ENCODE measurements around the gene PHACTR1.

The PHACTR1 gene

GRCh38 chr6:13191461-13191860 lies 474.9 kb downstream of the PHACTR1 start:
- H3K4me1 ChIP-seq (ENCODE audit: control insufficient read depth in 2 of 2, insufficient read depth in 2 of 2, low read length in 2 of 2): no peaks in the 10 kb centered on the region
- H3K27ac ChIP-seq (ENCODE audit: low read depth in 2 of 2, low read length in 2 of 2): no peak overlapping the region
- no peaks in the 10 kb centered on the region for H3K36me3 ChIP-seq (ENCODE audit: control insufficient read depth in 2 of 2, insufficient read depth in 2 of 2, low read length in 2 of 2)
- no peak overlapping the region for H3K9ac ChIP-seq (ENCODE audit: low read depth in 1 of 2, low read length in 2 of 2)
- no peaks in the 10 kb centered on the region for H3K27me3 ChIP-seq (ENCODE audit: control insufficient read depth in 2 of 2, insufficient read depth in 2 of 2, low read length in 2 of 2)
- H3K4me3 ChIP-seq (ENCODE audit: low read length in 2 of 2): no peak overlapping the region
- H3K9me3 ChIP-seq (ENCODE audit: control insufficient read depth in 2 of 2, low read length in 2 of 2): no peaks in the 10 kb centered on the region

GRCh38 chr6:13194852-13195251 lies 478.3 kb downstream of the PHACTR1 start:
- Histone ChIP-seq H3K4me1 (ENCODE audit: control insufficient read depth in 2 of 2, insufficient read depth in 2 of 2, low read length in 2 of 2) (no peaks in the 10 kb centered on the region), H3K27me3 (ENCODE audit: control insufficient read depth in 2 of 2, insufficient read depth in 2 of 2, low read length in 2 of 2) (no peaks in the 10 kb centered on the region), H3K36me3 (ENCODE audit: control insufficient read depth in 2 of 2, insufficient read depth in 2 of 2, low read length in 2 of 2) (no peaks in the 10 kb centered on the region)

GRCh38 chr6:13195803-13196202 lies 479.2 kb downstream of the PHACTR1 start:
- Histone ChIP-seq H3K4me1 (ENCODE audit: control insufficient read depth in 2 of 2, insufficient read depth in 2 of 2, low read length in 2 of 2) (no peaks in the 10 kb centered on the region), H3K36me3 (ENCODE audit: control insufficient read depth in 2 of 2, insufficient read depth in 2 of 2, low read length in 2 of 2) (no peaks in the 10 kb centered on the region), H3K4me3 (ENCODE audit: low read length in 2 of 2) (no peak overlapping the region)

More at GRCh38 chr6:13194852-13195251, 478.3 kb downstream of the PHACTR1 start:
- H3K27ac ChIP-seq (ENCODE audit: low read depth in 2 of 2, low read length in 2 of 2): no peak overlapping the region
- H3K9me3 ChIP-seq (ENCODE audit: control insufficient read depth in 2 of 2, low read length in 2 of 2): no peaks in the 10 kb centered on the region
- H3K9ac ChIP-seq (ENCODE audit: low read depth in 1 of 2, low read length in 2 of 2): no peak overlapping the region
- no peak overlapping the region for H3K4me3 ChIP-seq (ENCODE audit: low read length in 2 of 2)

GRCh38 chr6:13198168-13198567 lies 481.6 kb downstream of the PHACTR1 start:
- no peak overlapping the region for H3K4me3 ChIP-seq (ENCODE audit: low read length in 2 of 2)
- no peak overlapping the region for H3K27ac ChIP-seq (ENCODE audit: low read depth in 2 of 2, low read length in 2 of 2)
- no peaks in the 10 kb centered on the region for H3K27me3 ChIP-seq (ENCODE audit: control insufficient read depth in 2 of 2, insufficient read depth in 2 of 2, low read length in 2 of 2)
- no peaks in the 10 kb centered on the region for H3K4me1 ChIP-seq (ENCODE audit: control insufficient read depth in 2 of 2, insufficient read depth in 2 of 2, low read length in 2 of 2)
- H3K9ac ChIP-seq (ENCODE audit: low read depth in 1 of 2, low read length in 2 of 2): no peak overlapping the region
- no peaks in the 10 kb centered on the region for H3K36me3 ChIP-seq (ENCODE audit: control insufficient read depth in 2 of 2, insufficient read depth in 2 of 2, low read length in 2 of 2)
- H3K9me3 ChIP-seq (ENCODE audit: control insufficient read depth in 2 of 2, low read length in 2 of 2): no peaks in the 10 kb centered on the region

More at GRCh38 chr6:13195803-13196202, 479.2 kb downstream of the PHACTR1 start:
- Histone ChIP-seq H3K27ac (ENCODE audit: low read depth in 2 of 2, low read length in 2 of 2) (no peak overlapping the region), H3K9me3 (ENCODE audit: control insufficient read depth in 2 of 2, low read length in 2 of 2) (no peaks in the 10 kb centered on the region), H3K9ac (ENCODE audit: low read depth in 1 of 2, low read length in 2 of 2) (no peak overlapping the region), H3K27me3 (ENCODE audit: control insufficient read depth in 2 of 2, insufficient read depth in 2 of 2, low read length in 2 of 2) (no peaks in the 10 kb centered on the region)

GRCh38 chr6:13201336-13201735 lies 484.8 kb downstream of the PHACTR1 start:
- Histone ChIP-seq H3K9me3 (ENCODE audit: control insufficient read depth in 2 of 2, low read length in 2 of 2) (no peaks in the 10 kb centered on the region), H3K4me1 (ENCODE audit: control insufficient read depth in 2 of 2, insufficient read depth in 2 of 2, low read length in 2 of 2) (no peaks in the 10 kb centered on the region), H3K9ac (ENCODE audit: low read depth in 1 of 2, low read length in 2 of 2) (no peak overlapping the region), H3K27me3 (ENCODE audit: control insufficient read depth in 2 of 2, insufficient read depth in 2 of 2, low read length in 2 of 2) (no peaks in the 10 kb centered on the region), H3K4me3 (ENCODE audit: low read length in 2 of 2) (no peak overlapping the region), H3K27ac (ENCODE audit: low read depth in 2 of 2, low read length in 2 of 2) (no peak overlapping the region), H3K36me3 (ENCODE audit: control insufficient read depth in 2 of 2, insufficient read depth in 2 of 2, low read length in 2 of 2) (no peaks in the 10 kb centered on the region)

GRCh38 chr6:13203145-13203544 lies 486.6 kb downstream of the PHACTR1 start:
- H3K4me1 ChIP-seq (ENCODE audit: control insufficient read depth in 2 of 2, insufficient read depth in 2 of 2, low read length in 2 of 2): no peaks in the 10 kb centered on the region
- no peak overlapping the region for H3K4me3 ChIP-seq (ENCODE audit: low read length in 2 of 2)
- no peaks in the 10 kb centered on the region for H3K9me3 ChIP-seq (ENCODE audit: control insufficient read depth in 2 of 2, low read length in 2 of 2)
- H3K27ac ChIP-seq (ENCODE audit: low read depth in 2 of 2, low read length in 2 of 2): no peak overlapping the region
- H3K36me3 ChIP-seq (ENCODE audit: control insufficient read depth in 2 of 2, insufficient read depth in 2 of 2, low read length in 2 of 2): no peaks in the 10 kb centered on the region
- no peak overlapping the region for H3K9ac ChIP-seq (ENCODE audit: low read depth in 1 of 2, low read length in 2 of 2)
- H3K27me3 ChIP-seq (ENCODE audit: control insufficient read depth in 2 of 2, insufficient read depth in 2 of 2, low read length in 2 of 2): no peaks in the 10 kb centered on the region

GRCh38 chr6:13205106-13205505 lies 488.5 kb downstream of the PHACTR1 start:
- Histone ChIP-seq H3K27me3 (ENCODE audit: control insufficient read depth in 2 of 2, insufficient read depth in 2 of 2, low read length in 2 of 2) (no peaks in the 10 kb centered on the region), H3K27ac (ENCODE audit: low read depth in 2 of 2, low read length in 2 of 2) (no peak overlapping the region), H3K9ac (ENCODE audit: low read depth in 1 of 2, low read length in 2 of 2) (no peak overlapping the region), H3K4me3 (ENCODE audit: low read length in 2 of 2) (no peak overlapping the region), H3K4me1 (ENCODE audit: control insufficient read depth in 2 of 2, insufficient read depth in 2 of 2, low read length in 2 of 2) (no peaks in the 10 kb centered on the region), H3K9me3 (ENCODE audit: control insufficient read depth in 2 of 2, low read length in 2 of 2) (no peaks in the 10 kb centered on the region), H3K36me3 (ENCODE audit: control insufficient read depth in 2 of 2, insufficient read depth in 2 of 2, low read length in 2 of 2) (no peaks in the 10 kb centered on the region)

GRCh38 chr6:13212096-13212495 lies 495.5 kb downstream of the PHACTR1 start:
- Histone ChIP-seq H3K9ac (ENCODE audit: low read depth in 1 of 2, low read length in 2 of 2) (no peak overlapping the region), H3K4me1 (ENCODE audit: control insufficient read depth in 2 of 2, insufficient read depth in 2 of 2, low read length in 2 of 2) (no peaks in the 10 kb centered on the region), H3K9me3 (ENCODE audit: control insufficient read depth in 2 of 2, low read length in 2 of 2) (no peaks in the 10 kb centered on the region), H3K27ac (ENCODE audit: low read depth in 2 of 2, low read length in 2 of 2) (no peak overlapping the region), H3K27me3 (ENCODE audit: control insufficient read depth in 2 of 2, insufficient read depth in 2 of 2, low read length in 2 of 2) (no peaks in the 10 kb centered on the region), H3K4me3 (ENCODE audit: low read length in 2 of 2) (no peak overlapping the region), H3K36me3 (ENCODE audit: control insufficient read depth in 2 of 2, insufficient read depth in 2 of 2, low read length in 2 of 2) (no peaks in the 10 kb centered on the region)

- Histone ChIP-seq H3K4me3 (ENCODE audit: low read length in 2 of 2) (no peak overlapping the region), H3K27ac (ENCODE audit: low read depth in 2 of 2, low read length in 2 of 2) (no peak overlapping the region), H3K36me3 (ENCODE audit: control insufficient read depth in 2 of 2, insufficient read depth in 2 of 2, low read length in 2 of 2) (no peaks in the 10 kb centered on the region), H3K9ac (ENCODE audit: low read depth in 1 of 2, low read length in 2 of 2) (no peak overlapping the region), H3K27me3 (ENCODE audit: control insufficient read depth in 2 of 2, insufficient read depth in 2 of 2, low read length in 2 of 2) (no peaks in the 10 kb centered on the region), H3K4me1 (ENCODE audit: control insufficient read depth in 2 of 2, insufficient read depth in 2 of 2, low read length in 2 of 2) (no peaks in the 10 kb centered on the region), H3K9me3 (ENCODE audit: control insufficient read depth in 2 of 2, low read length in 2 of 2) (no peaks in the 10 kb centered on the region)
Measured at GRCh38 chr6:13212538-13212937, 496.0 kb downstream of the PHACTR1 start.

GRCh38 chr6:13215390-13215789 lies 498.8 kb downstream of the PHACTR1 start:
- no peak overlapping the region for H3K4me3 ChIP-seq (ENCODE audit: low read length in 2 of 2)
- H3K27me3 ChIP-seq (ENCODE audit: control insufficient read depth in 2 of 2, insufficient read depth in 2 of 2, low read length in 2 of 2): no peaks in the 10 kb centered on the region
- H3K9me3 ChIP-seq (ENCODE audit: control insufficient read depth in 2 of 2, low read length in 2 of 2): no peaks in the 10 kb centered on the region
- H3K36me3 ChIP-seq (ENCODE audit: control insufficient read depth in 2 of 2, insufficient read depth in 2 of 2, low read length in 2 of 2): no peaks in the 10 kb centered on the region
- H3K4me1 ChIP-seq (ENCODE audit: control insufficient read depth in 2 of 2, insufficient read depth in 2 of 2, low read length in 2 of 2): no peaks in the 10 kb centered on the region
- H3K27ac ChIP-seq (ENCODE audit: low read depth in 2 of 2, low read length in 2 of 2): no peak overlapping the region
- no peak overlapping the region for H3K9ac ChIP-seq (ENCODE audit: low read depth in 1 of 2, low read length in 2 of 2)
